WTC11 (cell line): Measurements from ENCODE around the gene RXFP2. TPM values are rescaled to one million over a fixed set of nuclear protein-coding genes. Genes with fewer than 3 reads are reported as not detected.

Experiments used
- ATAC-seq: fragments of 200-7000 bp; cut with Tn5 transposase; 2 replicates; pipeline ENCODE4 v1.10.0; 2021; ENCODE audit warnings: mild to moderate bottlenecking, moderate library complexity
- CTCF ChIA-PET: fragments of 300-600 bp; sonication (Branson Sonifier 250); formaldehyde crosslinking; loops from one replicate; lab custom pipeline; 2021; ENCODE audit warnings: antibody characterized with exemption; lab: Charles Lee
- POLR2A ChIA-PET: fragments of 350-600 bp; sonication (Branson Sonifier 250); formaldehyde crosslinking; loops from one replicate; lab custom pipeline; 2021; ENCODE audit warnings: antibody characterized with exemption; lab: Charles Lee
- DNase-seq: peaks from one replicate; pipeline ENCODE4 v3.0.0; 2021; ENCODE audit warnings: low spot score
- H3K27ac Mint-ChIP-seq: 2 replicates; pipeline ENCODE4 v1.8.0; 2021; ENCODE audit warnings: mixed read lengths
- H3K27me3 Mint-ChIP-seq: 2 replicates; pipeline ENCODE4 v1.8.0; 2021; ENCODE audit warnings: low read depth, mild to moderate bottlenecking, moderate library complexity, mixed read lengths
- H3K36me3 Mint-ChIP-seq: 2 replicates; pipeline ENCODE4 v1.8.0; 2021; ENCODE audit warnings: mixed read lengths
- H3K4me1 Mint-ChIP-seq: 2 replicates; pipeline ENCODE4 v1.8.0; 2022; ENCODE audit warnings: mixed read lengths
- H3K4me3 Mint-ChIP-seq: 2 replicates; pipeline ENCODE4 v1.8.0; 2021; ENCODE audit warnings: mild to moderate bottlenecking, moderate library complexity, mixed read lengths
- H3K9me3 Mint-ChIP-seq: 2 replicates; pipeline ENCODE4 v1.8.0; 2021; ENCODE audit warnings: mixed read lengths
- ATF6 ChIP-seq: sonication (generic); formaldehyde crosslinking; IDR thresholded peaks from 2 replicates; pipeline ENCODE4 v1.8.1; 2023; ENCODE audit warnings: mild to moderate bottlenecking, missing genetic modification reagents
- CTCF ChIP-seq: fragments of 200-600 bp; IDR thresholded peaks from 2 replicates; pipeline ENCODE4 v1.8.0; 2022; ENCODE audit warnings: antibody characterized with exemption
- ETV6 ChIP-seq: sonication (generic); formaldehyde crosslinking; IDR thresholded peaks from 2 replicates; pipeline ENCODE4 v1.8.1; 2022; ENCODE audit warnings: mild to moderate bottlenecking, missing genetic modification reagents
- FOXP1 ChIP-seq: sonication (generic); formaldehyde crosslinking; IDR thresholded peaks from 2 replicates; pipeline ENCODE4 v1.8.0; 2022; ENCODE audit warnings: missing genetic modification reagents, mild to moderate bottlenecking, moderate library complexity, borderline replicate concordance
- KAT7 ChIP-seq: sonication (generic); formaldehyde crosslinking; IDR thresholded peaks from 2 replicates; pipeline ENCODE4 v1.8.1; 2023; ENCODE audit warnings: missing genetic modification reagents, mild to moderate bottlenecking, borderline replicate concordance
- MYBL2 ChIP-seq: sonication (generic); formaldehyde crosslinking; IDR thresholded peaks from 2 replicates; pipeline ENCODE4 v1.8.1; 2023; ENCODE audit warnings: mild to moderate bottlenecking, moderate library complexity, missing genetic modification reagents
- OVOL2 ChIP-seq: fragments of 250-450 bp; sonication (Bioruptor Pico); IDR thresholded peaks from 2 replicates; pipeline ENCODE4 v1.9.0; 2021; ENCODE audit warnings: mild to moderate bottlenecking, borderline replicate concordance
- RORB ChIP-seq: fragments of 250-450 bp; sonication (Bioruptor Pico); IDR thresholded peaks from 2 replicates; pipeline ENCODE4 v1.9.0; 2021; ENCODE audit warnings: mild to moderate bottlenecking
- TEAD1 ChIP-seq: sonication (generic); formaldehyde crosslinking; IDR thresholded peaks from 2 replicates; pipeline ENCODE4 v1.8.0; 2022; ENCODE audit warnings: mild to moderate bottlenecking, missing genetic modification reagents
- USF1 ChIP-seq: sonication (generic); formaldehyde crosslinking; IDR thresholded peaks from 2 replicates; pipeline ENCODE4 v1.8.0; 2022; ENCODE audit warnings: mild to moderate bottlenecking, missing genetic modification reagents
- ZNF138 ChIP-seq: sonication (generic); formaldehyde crosslinking; conservative IDR thresholded peaks from 2 replicates; pipeline ENCODE4 v1.8.1; 2022; ENCODE audit warnings: mild to moderate bottlenecking, moderate library complexity, missing genetic modification reagents
- ZNF263 ChIP-seq: sonication (generic); formaldehyde crosslinking; IDR thresholded peaks from 2 replicates; pipeline ENCODE4 v1.8.1; 2022; ENCODE audit warnings: low read depth, mild to moderate bottlenecking, moderate library complexity, missing genetic modification reagents
- total RNA-seq: library from RNA; stranded (reverse); gene quantifications from 3 replicates; pipeline ENCODE4 v1.2.3, GENCODE V29; 2021
- TF ChIP-seq, protein P1 (sequence below): fragments of 250-450 bp; sonication (Bioruptor Pico); IDR thresholded peaks from 2 replicates; pipeline ENCODE4 v1.9.0; 2021; ENCODE audit warnings: mild to moderate bottlenecking
- TF ChIP-seq, protein P2 (sequence below): sonication (generic); formaldehyde crosslinking; IDR thresholded peaks from 2 replicates; pipeline ENCODE4 v1.8.1; 2022; ENCODE audit warnings: low read depth, missing genetic modification reagents, borderline replicate concordance
- TF ChIP-seq, protein P3 (sequence below): fragments of 250-450 bp; sonication (Bioruptor Pico); IDR thresholded peaks from 2 replicates; pipeline ENCODE4 v1.9.0; 2021; ENCODE audit warnings: mild to moderate bottlenecking
- TF ChIP-seq, protein P4 (sequence below): sonication (generic); formaldehyde crosslinking; IDR thresholded peaks from 2 replicates; pipeline ENCODE4 v1.8.1; 2023; ENCODE audit warnings: mild to moderate bottlenecking, missing genetic modification reagents, borderline replicate concordance
- TF ChIP-seq, protein P5 (sequence below): sonication (generic); formaldehyde crosslinking; IDR thresholded peaks from 2 replicates; pipeline ENCODE4 v1.8.1; 2022; ENCODE audit warnings: missing genetic modification reagents, borderline replicate concordance

The RXFP2 gene
- total RNA-seq, 1 experiment from 2014 or later: not detected

DNA sequence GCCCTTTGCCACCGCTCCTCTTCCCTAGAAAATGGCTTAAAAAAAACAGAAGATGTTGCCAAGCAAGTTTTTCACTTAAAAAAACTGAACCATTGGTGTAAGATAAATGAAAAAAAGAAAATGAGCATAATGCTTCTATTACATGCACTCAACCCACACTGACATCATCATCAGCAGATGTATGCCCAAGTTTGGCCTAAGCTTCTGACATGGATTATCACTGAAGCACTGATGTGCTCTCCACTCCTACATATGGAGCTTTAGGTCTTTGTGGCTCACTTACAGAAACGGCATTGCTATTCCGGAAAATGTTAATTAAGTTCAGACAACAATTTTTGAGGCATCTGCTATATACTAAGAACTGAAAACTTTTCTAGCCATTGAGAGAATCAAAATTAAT is 8.0 kb downstream of the RXFP2 start (continued):
- TF ChIP-seq, protein P1, sequence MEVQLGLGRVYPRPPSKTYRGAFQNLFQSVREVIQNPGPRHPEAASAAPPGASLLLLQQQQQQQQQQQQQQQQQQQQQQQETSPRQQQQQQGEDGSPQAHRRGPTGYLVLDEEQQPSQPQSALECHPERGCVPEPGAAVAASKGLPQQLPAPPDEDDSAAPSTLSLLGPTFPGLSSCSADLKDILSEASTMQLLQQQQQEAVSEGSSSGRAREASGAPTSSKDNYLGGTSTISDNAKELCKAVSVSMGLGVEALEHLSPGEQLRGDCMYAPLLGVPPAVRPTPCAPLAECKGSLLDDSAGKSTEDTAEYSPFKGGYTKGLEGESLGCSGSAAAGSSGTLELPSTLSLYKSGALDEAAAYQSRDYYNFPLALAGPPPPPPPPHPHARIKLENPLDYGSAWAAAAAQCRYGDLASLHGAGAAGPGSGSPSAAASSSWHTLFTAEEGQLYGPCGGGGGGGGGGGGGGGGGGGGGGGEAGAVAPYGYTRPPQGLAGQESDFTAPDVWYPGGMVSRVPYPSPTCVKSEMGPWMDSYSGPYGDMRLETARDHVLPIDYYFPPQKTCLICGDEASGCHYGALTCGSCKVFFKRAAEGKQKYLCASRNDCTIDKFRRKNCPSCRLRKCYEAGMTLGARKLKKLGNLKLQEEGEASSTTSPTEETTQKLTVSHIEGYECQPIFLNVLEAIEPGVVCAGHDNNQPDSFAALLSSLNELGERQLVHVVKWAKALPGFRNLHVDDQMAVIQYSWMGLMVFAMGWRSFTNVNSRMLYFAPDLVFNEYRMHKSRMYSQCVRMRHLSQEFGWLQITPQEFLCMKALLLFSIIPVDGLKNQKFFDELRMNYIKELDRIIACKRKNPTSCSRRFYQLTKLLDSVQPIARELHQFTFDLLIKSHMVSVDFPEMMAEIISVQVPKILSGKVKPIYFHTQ (CRISPR knock-in tag): no peak
- TF ChIP-seq, protein P2, sequence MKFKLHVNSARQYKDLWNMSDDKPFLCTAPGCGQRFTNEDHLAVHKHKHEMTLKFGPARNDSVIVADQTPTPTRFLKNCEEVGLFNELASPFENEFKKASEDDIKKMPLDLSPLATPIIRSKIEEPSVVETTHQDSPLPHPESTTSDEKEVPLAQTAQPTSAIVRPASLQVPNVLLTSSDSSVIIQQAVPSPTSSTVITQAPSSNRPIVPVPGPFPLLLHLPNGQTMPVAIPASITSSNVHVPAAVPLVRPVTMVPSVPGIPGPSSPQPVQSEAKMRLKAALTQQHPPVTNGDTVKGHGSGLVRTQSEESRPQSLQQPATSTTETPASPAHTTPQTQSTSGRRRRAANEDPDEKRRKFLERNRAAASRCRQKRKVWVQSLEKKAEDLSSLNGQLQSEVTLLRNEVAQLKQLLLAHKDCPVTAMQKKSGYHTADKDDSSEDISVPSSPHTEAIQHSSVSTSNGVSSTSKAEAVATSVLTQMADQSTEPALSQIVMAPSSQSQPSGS (CRISPR knock-in tag): no peak
- TF ChIP-seq, protein P3, sequence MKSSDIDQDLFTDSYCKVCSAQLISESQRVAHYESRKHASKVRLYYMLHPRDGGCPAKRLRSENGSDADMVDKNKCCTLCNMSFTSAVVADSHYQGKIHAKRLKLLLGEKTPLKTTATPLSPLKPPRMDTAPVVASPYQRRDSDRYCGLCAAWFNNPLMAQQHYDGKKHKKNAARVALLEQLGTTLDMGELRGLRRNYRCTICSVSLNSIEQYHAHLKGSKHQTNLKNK: no peak
- no peak for TF ChIP-seq OVOL2 (CRISPR knock-in tag)

DNA sequence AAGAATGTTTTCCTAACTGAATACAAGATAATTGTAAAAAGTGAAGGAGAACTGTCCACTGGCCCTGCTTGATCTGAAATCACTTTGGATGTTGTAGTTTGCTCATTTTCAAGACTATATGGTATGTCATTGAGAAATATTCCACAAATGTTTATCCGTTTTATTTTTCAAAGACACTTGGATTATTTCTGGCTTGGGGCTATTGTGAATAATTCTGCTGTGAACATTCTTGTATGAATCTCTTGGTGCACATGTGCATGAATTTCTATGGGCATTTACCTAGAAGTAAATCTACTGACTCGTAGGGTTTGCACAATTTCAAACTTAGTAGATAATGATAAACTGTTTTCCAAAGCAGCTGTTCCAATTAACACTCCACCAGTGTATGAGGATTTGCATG is 8.6 kb downstream of the RXFP2 start:
- Mint-ChIP-seq H3K36me3 (no peaks in the 10 kb centered on the region), H3K27ac (no peak overlapping the region), H3K27me3 (no peaks in the 10 kb centered on the region), H3K9me3 (peaks cover 9% of the 10 kb centered on the region), H3K4me1 (peaks cover 7% of the 10 kb centered on the region), H3K4me3 (no peak overlapping the region)
- POLR2A ChIA-PET: no interaction called here
- no peak for ATAC-seq
- CTCF ChIA-PET: no interaction called here
- TF ChIP-seq FOXP1 (CRISPR knock-in tag) (no peak), TEAD1 (CRISPR knock-in tag) (no peak), ZNF138 (CRISPR knock-in tag) (no peak), ETV6 (CRISPR knock-in tag) (no peak), RORB (CRISPR knock-in tag) (no peak), MYBL2 (no peak), ATF6 (no peak), ZNF263 (CRISPR knock-in tag) (no peak), USF1 (CRISPR knock-in tag) (no peak), KAT7 (no peak)
- DNase-seq: no peak

GRCh38 chr13:31749929-31750328 is 10.6 kb downstream of the RXFP2 start:
- Mint-ChIP-seq H3K27ac (no peak overlapping the region), H3K9me3 (peaks cover 9% of the 10 kb centered on the region), H3K36me3 (no peaks in the 10 kb centered on the region), H3K4me1 (no peaks in the 10 kb centered on the region), H3K4me3 (no peak overlapping the region), H3K27me3 (no peaks in the 10 kb centered on the region)
- DNase-seq (no peak), ATAC-seq (no peak)
- CTCF ChIA-PET: interaction anchor here (1.2 kb wide), 1 partner anchor 7 kb away, joined by 3 read pairs; no protein-coding TSS in a partner anchor
- POLR2A ChIA-PET: no interaction called here
- TF ChIP-seq, protein P4, sequence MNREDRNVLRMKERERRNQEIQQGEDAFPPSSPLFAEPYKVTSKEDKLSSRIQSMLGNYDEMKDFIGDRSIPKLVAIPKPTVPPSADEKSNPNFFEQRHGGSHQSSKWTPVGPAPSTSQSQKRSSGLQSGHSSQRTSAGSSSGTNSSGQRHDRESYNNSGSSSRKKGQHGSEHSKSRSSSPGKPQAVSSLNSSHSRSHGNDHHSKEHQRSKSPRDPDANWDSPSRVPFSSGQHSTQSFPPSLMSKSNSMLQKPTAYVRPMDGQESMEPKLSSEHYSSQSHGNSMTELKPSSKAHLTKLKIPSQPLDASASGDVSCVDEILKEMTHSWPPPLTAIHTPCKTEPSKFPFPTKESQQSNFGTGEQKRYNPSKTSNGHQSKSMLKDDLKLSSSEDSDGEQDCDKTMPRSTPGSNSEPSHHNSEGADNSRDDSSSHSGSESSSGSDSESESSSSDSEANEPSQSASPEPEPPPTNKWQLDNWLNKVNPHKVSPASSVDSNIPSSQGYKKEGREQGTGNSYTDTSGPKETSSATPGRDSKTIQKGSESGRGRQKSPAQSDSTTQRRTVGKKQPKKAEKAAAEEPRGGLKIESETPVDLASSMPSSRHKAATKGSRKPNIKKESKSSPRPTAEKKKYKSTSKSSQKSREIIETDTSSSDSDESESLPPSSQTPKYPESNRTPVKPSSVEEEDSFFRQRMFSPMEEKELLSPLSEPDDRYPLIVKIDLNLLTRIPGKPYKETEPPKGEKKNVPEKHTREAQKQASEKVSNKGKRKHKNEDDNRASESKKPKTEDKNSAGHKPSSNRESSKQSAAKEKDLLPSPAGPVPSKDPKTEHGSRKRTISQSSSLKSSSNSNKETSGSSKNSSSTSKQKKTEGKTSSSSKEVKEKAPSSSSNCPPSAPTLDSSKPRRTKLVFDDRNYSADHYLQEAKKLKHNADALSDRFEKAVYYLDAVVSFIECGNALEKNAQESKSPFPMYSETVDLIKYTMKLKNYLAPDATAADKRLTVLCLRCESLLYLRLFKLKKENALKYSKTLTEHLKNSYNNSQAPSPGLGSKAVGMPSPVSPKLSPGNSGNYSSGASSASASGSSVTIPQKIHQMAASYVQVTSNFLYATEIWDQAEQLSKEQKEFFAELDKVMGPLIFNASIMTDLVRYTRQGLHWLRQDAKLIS (CRISPR knock-in tag): no peak
- no peak for TF ChIP-seq CTCF
- TF ChIP-seq, protein P5, sequence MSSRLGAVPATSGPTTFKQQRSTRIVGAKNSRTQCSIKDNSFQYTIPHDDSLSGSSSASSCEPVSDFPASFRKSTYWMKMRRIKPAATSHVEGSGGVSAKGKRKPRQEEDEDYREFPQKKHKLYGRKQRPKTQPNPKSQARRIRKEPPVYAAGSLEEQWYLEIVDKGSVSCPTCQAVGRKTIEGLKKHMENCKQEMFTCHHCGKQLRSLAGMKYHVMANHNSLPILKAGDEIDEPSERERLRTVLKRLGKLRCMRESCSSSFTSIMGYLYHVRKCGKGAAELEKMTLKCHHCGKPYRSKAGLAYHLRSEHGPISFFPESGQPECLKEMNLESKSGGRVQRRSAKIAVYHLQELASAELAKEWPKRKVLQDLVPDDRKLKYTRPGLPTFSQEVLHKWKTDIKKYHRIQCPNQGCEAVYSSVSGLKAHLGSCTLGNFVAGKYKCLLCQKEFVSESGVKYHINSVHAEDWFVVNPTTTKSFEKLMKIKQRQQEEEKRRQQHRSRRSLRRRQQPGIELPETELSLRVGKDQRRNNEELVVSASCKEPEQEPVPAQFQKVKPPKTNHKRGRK (CRISPR knock-in tag): no peak
